SK-N-SH treated with all-trans-retinoic acid at 6 μM for 48 hours (cell line): Measurements from ENCODE around the gene OPN1SW.

Experiments
- ATAC-seq: fragments of 200-7000 bp; cut with Tn5 transposase; 3 replicates; pipeline ENCODE4 v1.9.1; 2020; ENCODE audit warnings: mild to moderate bottlenecking, moderate library complexity
- ARNTL ChIP-seq: fragments of 450-650 bp; formaldehyde crosslinking; IDR thresholded peaks from 2 replicates; pipeline ENCODE4 v1.5.0; 2020; ENCODE audit warnings: low read depth, mild to moderate bottlenecking, moderate library complexity, borderline replicate concordance
- BACH2 ChIP-seq: fragments of 250-450 bp; sonication (Bioruptor Pico); IDR thresholded peaks from 2 replicates; pipeline ENCODE4 v1.9.0; 2021; ENCODE audit warnings: mild to moderate bottlenecking, borderline replicate concordance
- CSDC2 ChIP-seq: fragments of 250-450 bp; sonication (Bioruptor Pico); IDR thresholded peaks from 2 replicates; pipeline ENCODE4 v1.5.0; 2020; ENCODE audit warnings: mild to moderate bottlenecking, moderate library complexity
- ESRRG ChIP-seq: fragments of 250-450 bp; sonication (Bioruptor Pico); IDR thresholded peaks from 2 replicates; pipeline ENCODE4 v1.6.1; 2021; ENCODE audit warnings: mild to moderate bottlenecking
- GLIS3 ChIP-seq: fragments of 250-450 bp; sonication (Bioruptor Pico); IDR thresholded peaks from 2 replicates; pipeline ENCODE4 v1.5.0; 2020; ENCODE audit warnings: mild to moderate bottlenecking, moderate library complexity
- ISL1 ChIP-seq: fragments of 250-450 bp; sonication (Bioruptor Pico); IDR thresholded peaks from 2 replicates; pipeline ENCODE4 v2.1.2; 2022; ENCODE audit warnings: mild to moderate bottlenecking, moderate library complexity
- OSR1 ChIP-seq: fragments of 250-450 bp; sonication (Bioruptor Pico); IDR thresholded peaks from 2 replicates; pipeline ENCODE4 v1.8.0; 2022; ENCODE audit warnings: moderate library complexity, mild to moderate bottlenecking, inconsistent platforms
- POU6F1 ChIP-seq: fragments of 250-450 bp; sonication (Bioruptor Pico); IDR thresholded peaks from 2 replicates; pipeline ENCODE4 v1.8.0; 2021; ENCODE audit warnings: low read depth, mild to moderate bottlenecking, moderate library complexity, borderline replicate concordance
- PPARA ChIP-seq: fragments of 250-450 bp; sonication (Bioruptor Pico); IDR thresholded peaks from 2 replicates; pipeline ENCODE4 v1.5.0; 2020; ENCODE audit warnings: mild to moderate bottlenecking, borderline replicate concordance
- SNAI2 ChIP-seq: fragments of 250-450 bp; sonication (Bioruptor Pico); IDR thresholded peaks from 2 replicates; pipeline ENCODE4 v1.5.0; 2020; ENCODE audit warnings: mild to moderate bottlenecking, moderate library complexity
- TCF4 ChIP-seq: fragments of 250-450 bp; sonication (Bioruptor Pico); IDR thresholded peaks from 2 replicates; pipeline ENCODE4 v1.8.0; 2021; ENCODE audit warnings: mild to moderate bottlenecking, moderate library complexity, borderline replicate concordance
- TOX ChIP-seq: fragments of 250-450 bp; sonication (Bioruptor Pico); IDR thresholded peaks from 2 replicates; pipeline ENCODE4 v1.8.0; 2021; ENCODE audit warnings: mild to moderate bottlenecking, moderate library complexity, borderline replicate concordance
- ZC3H10 ChIP-seq: fragments of 250-450 bp; sonication (Bioruptor Pico); IDR thresholded peaks from 2 replicates; pipeline ENCODE4 v1.5.1; 2021; ENCODE audit warnings: mild to moderate bottlenecking, moderate library complexity
- ZFP3 ChIP-seq: fragments of 250-450 bp; sonication (Bioruptor Pico); IDR thresholded peaks from 2 replicates; pipeline ENCODE4 v1.5.0; 2020; ENCODE audit warnings: mild to moderate bottlenecking, moderate library complexity
- ZFP30 ChIP-seq: fragments of 450-650 bp; formaldehyde crosslinking; IDR thresholded peaks from 2 replicates; pipeline ENCODE4 v1.5.0; 2022; ENCODE audit warnings: mild to moderate bottlenecking, moderate library complexity
- ZNF565 ChIP-seq: fragments of 450-650 bp; formaldehyde crosslinking; conservative IDR thresholded peaks from 2 replicates; pipeline ENCODE4 v1.5.0; 2020; ENCODE audit warnings: low read depth, mild to moderate bottlenecking, moderate library complexity
- ZNF70 ChIP-seq: fragments of 450-650 bp; formaldehyde crosslinking; IDR thresholded peaks from 2 replicates; pipeline ENCODE4 v1.5.0; 2020; ENCODE audit warnings: mild to moderate bottlenecking, moderate library complexity
- ZNF8 ChIP-seq: fragments of 450-650 bp; formaldehyde crosslinking; IDR thresholded peaks from 2 replicates; pipeline ENCODE4 v1.5.0; 2020; ENCODE audit warnings: mild to moderate bottlenecking, moderate library complexity
- TF ChIP-seq, protein P1 (sequence below): fragments of 250-450 bp; sonication (Bioruptor Pico); IDR thresholded peaks from 2 replicates; pipeline ENCODE4 v1.5.1; 2020; ENCODE audit warnings: low read depth, mild to moderate bottlenecking, moderate library complexity
- TF ChIP-seq, protein P2 (sequence below): fragments of 250-450 bp; sonication (Bioruptor Pico); IDR thresholded peaks from 2 replicates; pipeline ENCODE4 v1.5.0; 2020; ENCODE audit warnings: mild to moderate bottlenecking, moderate library complexity
- TF ChIP-seq, protein P3 (sequence below): fragments of 250-450 bp; sonication (Bioruptor Pico); IDR thresholded peaks from 2 replicates; pipeline ENCODE4 v1.5.1; 2021; ENCODE audit warnings: mild to moderate bottlenecking, moderate library complexity
- TF ChIP-seq, protein P4 (sequence below): fragments of 250-450 bp; sonication (Bioruptor Pico); IDR thresholded peaks from 2 replicates; pipeline ENCODE4 v1.8.0; 2020; ENCODE audit warnings: mild to moderate bottlenecking, moderate library complexity, borderline replicate concordance

The OPN1SW gene

GRCh38 chr7:128796327-128796726 is 20.7 kb upstream of the OPN1SW start:
- peak; percentile 62 for ATAC-seq
- TF ChIP-seq, protein P1, sequence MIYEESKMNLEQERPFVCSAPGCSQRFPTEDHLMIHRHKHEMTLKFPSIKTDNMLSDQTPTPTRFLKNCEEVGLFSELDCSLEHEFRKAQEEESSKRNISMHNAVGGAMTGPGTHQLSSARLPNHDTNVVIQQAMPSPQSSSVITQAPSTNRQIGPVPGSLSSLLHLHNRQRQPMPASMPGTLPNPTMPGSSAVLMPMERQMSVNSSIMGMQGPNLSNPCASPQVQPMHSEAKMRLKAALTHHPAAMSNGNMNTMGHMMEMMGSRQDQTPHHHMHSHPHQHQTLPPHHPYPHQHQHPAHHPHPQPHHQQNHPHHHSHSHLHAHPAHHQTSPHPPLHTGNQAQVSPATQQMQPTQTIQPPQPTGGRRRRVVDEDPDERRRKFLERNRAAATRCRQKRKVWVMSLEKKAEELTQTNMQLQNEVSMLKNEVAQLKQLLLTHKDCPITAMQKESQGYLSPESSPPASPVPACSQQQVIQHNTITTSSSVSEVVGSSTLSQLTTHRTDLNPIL (CRISPR knock-in tag): no peak
- TF ChIP-seq TOX: no peak
- peak; percentile 80 for TF ChIP-seq ISL1
- TF ChIP-seq OSR1 (CRISPR knock-in tag): no peak
- no peak for TF ChIP-seq ZNF8 (CRISPR knock-in tag)

- no peak for ATAC-seq
- TF ChIP-seq POU6F1 (CRISPR knock-in tag) (no peak), TOX (no peak), ARNTL (no peak), ISL1 (no peak), GLIS3 (CRISPR knock-in tag) (no peak), BACH2 (CRISPR knock-in tag) (no peak), ZNF70 (CRISPR knock-in tag) (no peak), PPARA (CRISPR knock-in tag) (no peak), OSR1 (CRISPR knock-in tag) (no peak), ESRRG (CRISPR knock-in tag) (no peak), TCF4 (no peak)
- TF ChIP-seq, protein P1 (CRISPR knock-in tag): no peak
- TF ChIP-seq, protein P2, sequence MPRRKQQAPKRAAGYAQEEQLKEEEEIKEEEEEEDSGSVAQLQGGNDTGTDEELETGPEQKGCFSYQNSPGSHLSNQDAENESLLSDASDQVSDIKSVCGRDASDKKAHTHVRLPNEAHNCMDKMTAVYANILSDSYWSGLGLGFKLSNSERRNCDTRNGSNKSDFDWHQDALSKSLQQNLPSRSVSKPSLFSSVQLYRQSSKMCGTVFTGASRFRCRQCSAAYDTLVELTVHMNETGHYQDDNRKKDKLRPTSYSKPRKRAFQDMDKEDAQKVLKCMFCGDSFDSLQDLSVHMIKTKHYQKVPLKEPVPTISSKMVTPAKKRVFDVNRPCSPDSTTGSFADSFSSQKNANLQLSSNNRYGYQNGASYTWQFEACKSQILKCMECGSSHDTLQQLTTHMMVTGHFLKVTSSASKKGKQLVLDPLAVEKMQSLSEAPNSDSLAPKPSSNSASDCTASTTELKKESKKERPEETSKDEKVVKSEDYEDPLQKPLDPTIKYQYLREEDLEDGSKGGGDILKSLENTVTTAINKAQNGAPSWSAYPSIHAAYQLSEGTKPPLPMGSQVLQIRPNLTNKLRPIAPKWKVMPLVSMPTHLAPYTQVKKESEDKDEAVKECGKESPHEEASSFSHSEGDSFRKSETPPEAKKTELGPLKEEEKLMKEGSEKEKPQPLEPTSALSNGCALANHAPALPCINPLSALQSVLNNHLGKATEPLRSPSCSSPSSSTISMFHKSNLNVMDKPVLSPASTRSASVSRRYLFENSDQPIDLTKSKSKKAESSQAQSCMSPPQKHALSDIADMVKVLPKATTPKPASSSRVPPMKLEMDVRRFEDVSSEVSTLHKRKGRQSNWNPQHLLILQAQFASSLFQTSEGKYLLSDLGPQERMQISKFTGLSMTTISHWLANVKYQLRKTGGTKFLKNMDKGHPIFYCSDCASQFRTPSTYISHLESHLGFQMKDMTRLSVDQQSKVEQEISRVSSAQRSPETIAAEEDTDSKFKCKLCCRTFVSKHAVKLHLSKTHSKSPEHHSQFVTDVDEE (CRISPR knock-in tag): no peak
- TF ChIP-seq, protein P3, sequence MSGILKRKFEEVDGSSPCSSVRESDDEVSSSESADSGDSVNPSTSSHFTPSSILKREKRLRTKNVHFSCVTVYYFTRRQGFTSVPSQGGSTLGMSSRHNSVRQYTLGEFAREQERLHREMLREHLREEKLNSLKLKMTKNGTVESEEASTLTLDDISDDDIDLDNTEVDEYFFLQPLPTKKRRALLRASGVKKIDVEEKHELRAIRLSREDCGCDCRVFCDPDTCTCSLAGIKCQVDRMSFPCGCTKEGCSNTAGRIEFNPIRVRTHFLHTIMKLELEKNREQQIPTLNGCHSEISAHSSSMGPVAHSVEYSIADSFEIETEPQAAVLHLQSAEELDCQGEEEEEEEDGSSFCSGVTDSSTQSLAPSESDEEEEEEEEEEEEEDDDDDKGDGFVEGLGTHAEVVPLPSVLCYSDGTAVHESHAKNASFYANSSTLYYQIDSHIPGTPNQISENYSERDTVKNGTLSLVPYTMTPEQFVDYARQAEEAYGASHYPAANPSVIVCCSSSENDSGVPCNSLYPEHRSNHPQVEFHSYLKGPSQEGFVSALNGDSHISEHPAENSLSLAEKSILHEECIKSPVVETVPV (CRISPR knock-in tag): no peak
Observed at GRCh38 chr7:128795129-128795528, 19.5 kb upstream of the OPN1SW start.

DNA sequence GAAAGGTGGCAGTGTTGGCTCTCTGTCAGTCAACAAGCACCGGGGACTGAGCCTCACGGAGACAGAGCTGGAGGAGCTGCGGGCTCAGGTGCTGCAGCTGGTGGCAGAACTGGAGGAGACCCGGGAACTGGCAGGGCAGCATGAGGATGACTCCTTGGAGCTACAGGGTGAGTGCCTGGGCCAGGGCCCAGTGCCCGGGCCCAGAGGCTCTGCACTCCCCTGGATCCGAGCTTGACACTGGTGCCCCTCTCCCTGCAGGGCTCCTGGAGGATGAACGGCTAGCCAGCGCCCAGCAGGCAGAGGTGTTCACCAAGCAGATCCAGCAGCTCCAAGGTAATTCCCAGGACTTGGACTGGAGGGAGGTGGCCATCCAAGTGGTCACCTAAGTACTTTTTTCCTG is 18.8 kb upstream of the OPN1SW start:
- no peak for ATAC-seq
- TF ChIP-seq ZNF70 (CRISPR knock-in tag) (no peak), TCF4 (no peak), PPARA (CRISPR knock-in tag) (no peak), ZNF8 (CRISPR knock-in tag) (no peak), BACH2 (CRISPR knock-in tag) (no peak), CSDC2 (CRISPR knock-in tag) (no peak), ZC3H10 (no peak), ESRRG (CRISPR knock-in tag) (no peak), POU6F1 (CRISPR knock-in tag) (no peak), ZFP30 (CRISPR knock-in tag) (no peak), ZNF565 (CRISPR knock-in tag) (no peak), GLIS3 (CRISPR knock-in tag) (no peak), ZFP3 (CRISPR knock-in tag) (no peak), SNAI2 (no peak), ISL1 (no peak)
- TF ChIP-seq, protein P4, sequence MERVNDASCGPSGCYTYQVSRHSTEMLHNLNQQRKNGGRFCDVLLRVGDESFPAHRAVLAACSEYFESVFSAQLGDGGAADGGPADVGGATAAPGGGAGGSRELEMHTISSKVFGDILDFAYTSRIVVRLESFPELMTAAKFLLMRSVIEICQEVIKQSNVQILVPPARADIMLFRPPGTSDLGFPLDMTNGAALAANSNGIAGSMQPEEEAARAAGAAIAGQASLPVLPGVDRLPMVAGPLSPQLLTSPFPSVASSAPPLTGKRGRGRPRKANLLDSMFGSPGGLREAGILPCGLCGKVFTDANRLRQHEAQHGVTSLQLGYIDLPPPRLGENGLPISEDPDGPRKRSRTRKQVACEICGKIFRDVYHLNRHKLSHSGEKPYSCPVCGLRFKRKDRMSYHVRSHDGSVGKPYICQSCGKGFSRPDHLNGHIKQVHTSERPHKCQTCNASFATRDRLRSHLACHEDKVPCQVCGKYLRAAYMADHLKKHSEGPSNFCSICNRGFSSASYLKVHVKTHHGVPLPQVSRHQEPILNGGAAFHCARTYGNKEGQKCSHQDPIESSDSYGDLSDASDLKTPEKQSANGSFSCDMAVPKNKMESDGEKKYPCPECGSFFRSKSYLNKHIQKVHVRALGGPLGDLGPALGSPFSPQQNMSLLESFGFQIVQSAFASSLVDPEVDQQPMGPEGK: no peak
